GM12892 (cell line): Measurements from ENCODE around the gene RHOH.

Source experiments
- POLR2A ChIP-seq: IDR thresholded peaks from 2 replicates; pipeline ENCODE4 v1.6.1; 2011; ENCODE audit warnings: low read depth, low read length, control low read depth
- TAF1 ChIP-seq: IDR thresholded peaks from 2 replicates; pipeline ENCODE4 v1.6.1; 2011; ENCODE audit warnings: low read depth, mild to moderate bottlenecking, control low read depth, low read length, borderline replicate concordance

GRCh38 chr4:40238700-40239548, 42.1 kb downstream of the RHOH start:
- TF ChIP-seq TAF1: no peak
- TF ChIP-seq POLR2A: no peak
